ENCODE measurements around the gene TTC31.

- TF ChIP-seq CTCF (conservative IDR thresholded peaks at IDR 0.05; ENCODE audit: low read depth, low read length) (no peak), EZH2 (IDR thresholded peaks at IDR 0.05; ENCODE audit: borderline replicate concordance, low read depth, low read length, poor library complexity, severe bottlenecking) (no peak)
These were observed 42.3 kb downstream of the TTC31 start for GRCh38 chr2:74524955-74525716.
